ENCODE measurements around the gene NR1D1.

NR1D1 gene

GRCh38 chr17:40111221-40112128 lies 11.1 kb upstream of the NR1D1 start:
- peak; percentile 91 for DNase-seq

GRCh38 chr17:40110026-40110845 lies 9.8 kb upstream of the NR1D1 start:
- no peak for DNase-seq

- no peak for DNase-seq
Measured at GRCh38 chr17:40108970-40109824, 8.8 kb upstream of the NR1D1 start.

GRCh38 chr17:40107522-40108174 lies 7.3 kb upstream of the NR1D1 start:
- DNase-seq, result no peak

GRCh38 chr17:40106760-40107521 lies 6.6 kb upstream of the NR1D1 start:
- no peak for DNase-seq

- DNase-seq, result no peak
Measured at GRCh38 chr17:40105861-40106759, 5.7 kb upstream of the NR1D1 start.

- DNase-seq, result no peak
Measured at GRCh38 chr17:40104594-40105486, 4.5 kb upstream of the NR1D1 start.

- DNase-seq, result no peak
Measured at GRCh38 chr17:40103688-40104087, 3.3 kb upstream of the NR1D1 start.

- no peak for DNase-seq
Measured at GRCh38 chr17:40103071-40103661, 2.8 kb upstream of the NR1D1 start.

- no peak for DNase-seq
Measured at GRCh38 chr17:40101367-40102210, 1.2 kb upstream of the NR1D1 start.

GRCh38 chr17:40100669-40101366 lies 429 bp upstream of the NR1D1 start:
- DNase-seq, result peak; percentile 95

- DNase-seq, result no peak
Measured at GRCh38 chr17:40099619-40100418, 570 bp downstream of the NR1D1 start.

GRCh38 chr17:40098846-40099618 lies 1.4 kb downstream of the NR1D1 start:
- peak; percentile 99 for DNase-seq

GRCh38 chr17:40097931-40098845 lies 2.2 kb downstream of the NR1D1 start:
- no peak for DNase-seq

GRCh38 chr17:40097087-40097486 lies 3.3 kb downstream of the NR1D1 start:
- DNase-seq, result no peak
